ENCODE results near the gene CSF1. TPM values are rescaled to one million over a fixed set of nuclear protein-coding genes. Genes with fewer than 3 reads are reported as not detected.

The CSF1 gene
- total RNA-seq, 1 donor from 2014 or later = 79.8 TPM

GRCh38 chr1:109912214-109912861 is 1.7 kb downstream of the CSF1 start:
- Histone ChIP-seq H3K27me3 (no peaks in the 10 kb centered on the region), H3K27ac (peak overlapping the region; percentile 78), H3K4me1 (peaks cover 39% of the 10 kb centered on the region), H3K4me3 (peak overlapping the region; percentile 81), H3K36me3 (peaks cover 27% of the 10 kb centered on the region), H3K9me3 (no peaks in the 10 kb centered on the region)
- no peak for ATAC-seq
- TF ChIP-seq CTCF (IDR thresholded peaks at IDR 0.05) = no peak
- intact Hi-C loops (cut with DNase I) = no loop called here
- no peak for DNase-seq

GRCh38 chr1:109912873-109913272 is 2.2 kb downstream of the CSF1 start:
- DNase-seq (no peak), ATAC-seq (no peak)
- Histone ChIP-seq H3K27ac (peak overlapping the region; percentile 78), H3K36me3 (peaks cover 33% of the 10 kb centered on the region), H3K4me3 (peak overlapping the region; percentile 81), H3K4me1 (peaks cover 37% of the 10 kb centered on the region), H3K27me3 (no peaks in the 10 kb centered on the region), H3K9me3 (no peaks in the 10 kb centered on the region)
- intact Hi-C loops (cut with DNase I) = no loop called here
- TF ChIP-seq CTCF (IDR thresholded peaks at IDR 0.05) = no peak

- peak overlapping the region; percentile 3 for H3K27ac ChIP-seq
- peaks cover 37% of the 10 kb centered on the region for H3K4me1 ChIP-seq
- no peak for DNase-seq
- no peaks in the 10 kb centered on the region for H3K9me3 ChIP-seq
- H3K27me3 ChIP-seq = no peaks in the 10 kb centered on the region
- peaks cover 38% of the 10 kb centered on the region for H3K36me3 ChIP-seq
- H3K4me3 ChIP-seq = peak overlapping the region; percentile 81
- intact Hi-C loops (cut with DNase I) = no loop called here
- no peak for ATAC-seq
- TF ChIP-seq CTCF (IDR thresholded peaks at IDR 0.05) = no peak
These were observed 2.8 kb downstream of the CSF1 start for GRCh38 chr1:109913360-109913879.

- Histone ChIP-seq H3K27me3 (no peaks in the 10 kb centered on the region), H3K4me3 (peak overlapping the region; percentile 81), H3K4me1 (peaks cover 36% of the 10 kb centered on the region), H3K27ac (peak overlapping the region; percentile 3), H3K9me3 (no peaks in the 10 kb centered on the region), H3K36me3 (peaks cover 51% of the 10 kb centered on the region)
- TF ChIP-seq CTCF (IDR thresholded peaks at IDR 0.05) = no peak
- DNase-seq (no peak), ATAC-seq (no peak)
- intact Hi-C loops (cut with DNase I) = no loop called here
These were observed 4.1 kb downstream of the CSF1 start for GRCh38 chr1:109914587-109915240.

GRCh38 chr1:109917051-109917767 is 6.6 kb downstream of the CSF1 start:
- H3K9me3 ChIP-seq = no peaks in the 10 kb centered on the region
- no peak overlapping the region for H3K27ac ChIP-seq
- peaks cover 76% of the 10 kb centered on the region for H3K36me3 ChIP-seq
- H3K4me1 ChIP-seq = peaks cover 26% of the 10 kb centered on the region
- H3K27me3 ChIP-seq = no peaks in the 10 kb centered on the region
- DNase-seq = no peak
- TF ChIP-seq CTCF (IDR thresholded peaks at IDR 0.05) = no peak
- H3K4me3 ChIP-seq = no peak overlapping the region
- no peak for ATAC-seq
- intact Hi-C loops (cut with DNase I) = no loop called here

All from upper lobe of right lung (tissue), 1 donor.